ENCODE data around the gene ZNF699. TPM values are rescaled to one million over a fixed set of nuclear protein-coding genes. Genes with fewer than 3 reads are reported as not detected.
"Not testable (repeated sequence)": the region's sequence is repeated elsewhere in the genome, so short reads cannot be mapped to it uniquely, and the experiment has no call there.

ZNF699 gene
- total RNA-seq, 2 donors from 2014 or later = 4.5 to 6.7 TPM

GRCh38 chr19:9321756-9322155 is 12.1 kb upstream of the ZNF699 start:
- not testable (repeated sequence) for H3K4me3 Mint-ChIP-seq; H3K27ac Mint-ChIP-seq; H3K9me3 Mint-ChIP-seq; ATAC-seq; H3K27me3 Mint-ChIP-seq; DNase-seq (ENCODE audit: low spot score)
- Mint-ChIP-seq H3K4me1 (ENCODE audit: low read depth in 2 of 2) (peaks cover 16 to 20% of the 10 kb centered on the region in 2 donors), H3K36me3 (peaks cover 16% of the 10 kb centered on the region)

DNA sequence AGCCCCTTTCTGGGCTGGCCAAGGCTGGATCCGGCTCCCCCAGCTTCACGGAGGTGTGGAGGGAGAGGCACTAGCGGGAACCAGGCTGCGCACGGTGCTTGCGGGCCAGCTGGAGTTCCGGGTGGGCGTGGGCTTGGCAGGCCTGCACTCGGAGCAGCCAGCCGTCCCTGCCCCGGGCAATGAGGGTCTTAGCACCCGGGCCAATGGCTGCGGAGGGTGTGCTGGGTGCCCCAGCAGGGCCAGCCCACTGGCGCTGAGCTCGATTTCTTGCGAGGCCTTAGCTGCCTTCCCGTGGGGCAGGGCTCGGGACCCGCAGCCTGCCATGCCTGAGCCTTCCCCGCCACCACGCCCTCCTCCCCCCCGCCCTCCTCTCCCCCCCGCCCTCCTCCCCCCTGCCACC is 11.7 kb upstream of the ZNF699 start:
- DNase-seq (ENCODE audit: low spot score) = no peak
- Mint-ChIP-seq H3K27ac (no peak overlapping the region), H3K27me3 (no peaks in the 10 kb centered on the region), H3K9me3 (peaks cover 4% of the 10 kb centered on the region), H3K4me1 (ENCODE audit: low read depth in 2 of 2) (peaks cover 16 to 20% of the 10 kb centered on the region in 2 donors), H3K4me3 (no peak overlapping the region), H3K36me3 (peaks cover 16% of the 10 kb centered on the region)
- no peak for ATAC-seq

- H3K27ac Mint-ChIP-seq = no peak overlapping the region
- peaks cover 4% of the 10 kb centered on the region for H3K9me3 Mint-ChIP-seq
- ATAC-seq (no peak), DNase-seq (ENCODE audit: low spot score) (no peak)
- H3K27me3 Mint-ChIP-seq = peaks cover 7 to 11% of the 10 kb centered on the region in 2 donors
- H3K4me3 Mint-ChIP-seq = no peak overlapping the region
- peaks cover 6% of the 10 kb centered on the region for H3K36me3 Mint-ChIP-seq
- H3K4me1 Mint-ChIP-seq (ENCODE audit: low read depth in 2 of 2) = peaks cover 4 to 10% of the 10 kb centered on the region in 2 donors
These were observed 4.1 kb upstream of the ZNF699 start for GRCh38 chr19:9313756-9314155.

DNA sequence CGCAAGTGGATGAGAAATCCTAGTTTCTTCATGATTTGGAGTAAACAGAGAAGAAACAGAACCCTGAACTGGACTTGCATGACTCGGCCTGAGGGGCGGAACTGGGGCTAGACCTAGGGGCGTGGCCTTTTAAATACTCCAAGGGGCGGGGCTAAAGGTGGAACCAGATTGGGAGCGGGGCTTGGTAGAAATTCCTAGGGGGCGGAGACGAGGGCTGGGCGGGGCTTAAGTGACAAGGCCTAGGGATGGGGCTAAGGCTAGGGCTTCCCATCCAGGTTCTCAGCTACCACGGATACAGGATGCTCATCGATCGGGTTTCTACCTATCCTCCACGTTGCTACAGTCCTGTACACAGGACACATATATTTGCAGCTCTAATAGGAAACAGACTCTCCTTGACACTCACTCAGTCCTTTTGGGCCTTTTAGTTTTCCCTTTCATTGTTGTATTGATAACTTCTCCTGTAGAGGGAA is 372 bp upstream of the ZNF699 start:
- Mint-ChIP-seq H3K9me3 (peaks cover 2% of the 10 kb centered on the region), H3K4me1 (ENCODE audit: low read depth in 2 of 2) (peaks cover 16 to 19% of the 10 kb centered on the region in 2 donors), H3K27me3 (peaks cover 2 to 3% of the 10 kb centered on the region in 2 donors), H3K27ac (peak overlapping the region; percentile 91 to 97), H3K36me3 (peaks cover 6% of the 10 kb centered on the region), H3K4me3 (peak overlapping the region; percentile 91)
- peak; percentile 83 to 90 for ATAC-seq
- peak; percentile 90 for DNase-seq (ENCODE audit: low spot score)

- Mint-ChIP-seq H3K4me1 (ENCODE audit: low read depth in 2 of 2) (peaks cover 19% of the 10 kb centered on the region in 2 donors), H3K4me3 (peak overlapping the region; percentile 91), H3K27me3 (no peaks in the 10 kb centered on the region), H3K9me3 (no peaks in the 10 kb centered on the region), H3K36me3 (peaks cover 12% of the 10 kb centered on the region), H3K27ac (peak overlapping the region; percentile 91 to 97)
- DNase-seq (ENCODE audit: low spot score) = no peak
- no peak for ATAC-seq
These were observed 1.4 kb downstream of the ZNF699 start for GRCh38 chr19:9308091-9308770.

GRCh38 chr19:9306443-9306842 is 3.2 kb downstream of the ZNF699 start:
- peaks cover 21% of the 10 kb centered on the region for H3K36me3 Mint-ChIP-seq
- ATAC-seq (no peak), DNase-seq (ENCODE audit: low spot score) (no peak)
- H3K27ac Mint-ChIP-seq = no peak overlapping the region
- H3K9me3 Mint-ChIP-seq = no peaks in the 10 kb centered on the region
- H3K27me3 Mint-ChIP-seq = no peaks in the 10 kb centered on the region
- peaks cover 19% of the 10 kb centered on the region in 2 donors for H3K4me1 Mint-ChIP-seq (ENCODE audit: low read depth in 2 of 2)
- H3K4me3 Mint-ChIP-seq = no peak overlapping the region

DNA sequence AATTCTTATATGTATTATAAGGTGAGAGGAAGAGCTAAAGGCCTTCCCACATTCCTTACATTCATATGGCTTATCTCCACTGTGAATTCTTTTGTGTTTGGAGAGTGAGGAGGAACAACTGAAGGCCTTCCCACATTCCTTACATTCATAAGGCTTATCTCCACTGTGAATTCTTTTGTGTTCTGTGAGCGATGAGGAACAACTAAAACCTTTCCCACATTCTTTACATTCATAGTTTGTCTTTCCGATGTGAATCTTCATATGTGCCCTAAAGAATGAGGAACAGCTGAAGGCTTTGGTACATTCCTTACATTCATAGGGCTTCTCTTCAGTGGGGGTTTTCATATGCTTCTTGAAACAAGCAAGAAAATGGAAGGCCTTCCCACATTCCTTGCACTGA is 13.3 kb downstream of the ZNF699 start:
- no peak overlapping the region for H3K4me3 Mint-ChIP-seq
- ATAC-seq = no peak
- H3K36me3 Mint-ChIP-seq = peaks cover 81% of the 10 kb centered on the region
- H3K27me3 Mint-ChIP-seq = no peaks in the 10 kb centered on the region
- H3K4me1 Mint-ChIP-seq (ENCODE audit: low read depth in 2 of 2) = peaks cover 0 to 2% of the 10 kb centered on the region in 2 donors
- H3K9me3 Mint-ChIP-seq = peaks cover 31% of the 10 kb centered on the region
- no peak overlapping the region for H3K27ac Mint-ChIP-seq
- no peak for DNase-seq (ENCODE audit: low spot score)

- DNase-seq (ENCODE audit: low spot score) = no peak
- peaks cover 0 to 2% of the 10 kb centered on the region in 2 donors for H3K4me1 Mint-ChIP-seq (ENCODE audit: low read depth in 2 of 2)
- ATAC-seq = no peak
- H3K27me3 Mint-ChIP-seq = no peaks in the 10 kb centered on the region
- H3K9me3 Mint-ChIP-seq = peaks cover 23% of the 10 kb centered on the region
- no peak overlapping the region for H3K27ac Mint-ChIP-seq
- H3K4me3 Mint-ChIP-seq = no peak overlapping the region
- peaks cover 75% of the 10 kb centered on the region for H3K36me3 Mint-ChIP-seq
These were observed 14.2 kb downstream of the ZNF699 start for GRCh38 chr19:9295411-9295849.

- H3K36me3 Mint-ChIP-seq = peaks cover 33% of the 10 kb centered on the region
These were observed 20.3 kb downstream of the ZNF699 start for GRCh38 chr19:9289231-9289884.

DNA sequence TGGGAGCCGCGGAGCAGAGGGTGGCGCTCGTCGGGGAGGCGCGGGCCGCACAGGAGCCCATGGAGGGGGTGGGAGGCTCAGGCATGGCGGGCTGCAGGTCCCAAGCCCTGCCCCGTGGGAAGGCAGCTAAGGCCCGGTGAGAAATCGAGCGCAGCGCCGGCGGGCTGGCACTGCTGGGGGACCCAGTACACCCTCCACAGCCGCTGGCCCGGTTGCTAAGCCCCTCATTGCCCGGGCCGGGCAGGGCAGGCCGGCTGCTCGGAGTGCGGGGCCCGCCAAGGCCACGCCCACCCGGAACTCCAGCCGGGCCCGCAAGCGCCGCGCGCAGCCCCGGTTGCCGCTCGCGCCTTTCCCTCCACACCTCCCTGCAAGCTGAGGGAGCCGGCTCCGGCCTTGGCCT is 26.2 kb downstream of the ZNF699 start:
- H3K36me3 Mint-ChIP-seq; H3K9me3 Mint-ChIP-seq; ATAC-seq; DNase-seq (ENCODE audit: low spot score); H3K4me1 Mint-ChIP-seq (ENCODE audit: low read depth in 2 of 2); H3K27ac Mint-ChIP-seq: not testable (repeated sequence)
- peak overlapping the region; percentile 58 for H3K4me3 Mint-ChIP-seq
- H3K27me3 Mint-ChIP-seq = peaks cover 5 to 17% of the 10 kb centered on the region in 2 donors

More at GRCh38 chr19:9289231-9289884, 20.3 kb downstream of the ZNF699 start:
- DNase-seq (ENCODE audit: low spot score) (no peak), ATAC-seq (no peak)
- Mint-ChIP-seq H3K4me1 (ENCODE audit: low read depth in 2 of 2) (peaks cover 0 to 2% of the 10 kb centered on the region in 2 donors), H3K27ac (no peak overlapping the region), H3K9me3 (peaks cover 16% of the 10 kb centered on the region), H3K4me3 (no peak overlapping the region), H3K27me3 (no peaks in the 10 kb centered on the region)

DNA sequence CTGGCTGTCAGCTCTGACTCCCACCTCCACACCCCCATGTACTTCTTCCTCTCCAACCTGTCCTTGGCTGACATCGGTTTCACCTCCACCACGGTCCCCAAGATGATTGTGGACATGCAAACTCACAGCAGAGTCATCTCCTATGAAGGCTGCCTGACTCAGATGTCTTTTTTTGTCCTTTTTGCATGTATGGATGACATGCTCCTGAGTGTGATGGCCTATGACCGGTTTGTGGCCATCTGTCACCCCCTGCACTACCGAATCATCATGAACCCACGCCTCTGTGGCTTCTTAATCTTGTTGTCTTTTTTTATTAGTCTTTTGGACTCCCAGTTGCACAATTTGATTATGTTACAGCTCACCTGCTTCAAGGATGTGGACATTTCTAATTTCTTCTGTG is 58.4 kb downstream of the ZNF699 start:
- Mint-ChIP-seq H3K27me3 (peaks cover 6 to 22% of the 10 kb centered on the region in 2 donors), H3K4me1 (ENCODE audit: low read depth in 2 of 2) (no peaks in the 10 kb centered on the region), H3K9me3 (no peaks in the 10 kb centered on the region), H3K36me3 (peaks cover 5% of the 10 kb centered on the region), H3K4me3 (no peak overlapping the region), H3K27ac (no peak overlapping the region)
- ATAC-seq = no peak
- no peak for DNase-seq (ENCODE audit: low spot score)

DNA sequence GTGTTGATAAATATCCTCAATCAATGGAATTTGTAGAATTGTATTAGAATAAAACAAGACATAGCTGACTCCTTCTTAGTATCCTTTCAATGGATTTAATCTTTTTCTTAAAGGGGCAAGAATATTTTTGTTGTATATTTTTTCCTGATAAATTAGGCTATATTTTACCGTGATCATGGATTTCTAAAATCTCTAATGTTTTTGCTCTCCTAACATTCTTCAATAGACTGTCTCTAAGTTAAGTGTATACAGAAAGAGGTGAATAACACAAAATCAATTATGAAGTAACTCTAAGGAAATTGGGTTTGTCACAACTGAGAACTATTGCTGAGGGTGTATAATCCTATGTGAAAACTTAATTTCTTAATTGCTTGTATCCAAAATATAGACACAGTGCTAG is 59.0 kb downstream of the ZNF699 start, which contains the start of gene OR7E24:
OR7E24 (plus strand) TSS at position 301 of the 400 bp plus-strand sequence. CDS start 114 bp downstream, outside the sequence.
- ATAC-seq (no peak), DNase-seq (ENCODE audit: low spot score) (no peak)
- Mint-ChIP-seq H3K27me3 (peaks cover 6 to 22% of the 10 kb centered on the region in 2 donors), H3K4me1 (ENCODE audit: low read depth in 2 of 2) (no peaks in the 10 kb centered on the region), H3K27ac (no peak within 1 kb of the TSS), H3K4me3 (no peak within 1 kb of the TSS), H3K9me3 (no peaks in the 10 kb centered on the region), H3K36me3 (peaks cover 5% of the 10 kb centered on the region)
